PC-9 (cell line): ENCODE data around the gene POPDC2.

Source experiments
- CTCF ChIP-seq: fragments of 200-600 bp; sonication (generic); conservative IDR thresholded peaks from 2 replicates; pipeline ENCODE4 v1.6.1; 2017; ENCODE audit warnings: mixed run types, antibody characterized with exemption, mild to moderate bottlenecking, moderate library complexity
- EZH2 ChIP-seq: fragments of 200-600 bp; sonication (generic); IDR thresholded peaks from 2 replicates; pipeline ENCODE4 v1.8.0; 2017; ENCODE audit warnings: antibody characterized with exemption, low read depth

GRCh38 chr3:119644481-119644880 is 15.9 kb downstream of the POPDC2 start:
- TF ChIP-seq CTCF (no peak), EZH2 (no peak)
